SH-SY5Y (cell line): ENCODE data around the gene NFASC.

Experiments used
- GATA2 ChIP-seq: IDR thresholded peaks from 2 replicates; pipeline ENCODE4 v1.6.1; 2011; ENCODE audit warnings: mild to moderate bottlenecking, low read depth, low read length
- GATA3 ChIP-seq: IDR thresholded peaks from 2 replicates; pipeline ENCODE4 v1.6.1; 2011; ENCODE audit warnings: low read depth, mild to moderate bottlenecking, low read length, moderate library complexity

The NFASC gene

GRCh38 chr1:204936765-204937164 is 66.1 kb downstream of the NFASC start:
- TF ChIP-seq GATA2 (no peak), GATA3 (no peak)

- no peak for TF ChIP-seq GATA3
- TF ChIP-seq GATA2: no peak
These were observed 67.2 kb downstream of the NFASC start for GRCh38 chr1:204937901-204938300.

GRCh38 chr1:204940591-204940990 is 69.9 kb downstream of the NFASC start:
- TF ChIP-seq GATA3 (no peak), GATA2 (no peak)

DNA sequence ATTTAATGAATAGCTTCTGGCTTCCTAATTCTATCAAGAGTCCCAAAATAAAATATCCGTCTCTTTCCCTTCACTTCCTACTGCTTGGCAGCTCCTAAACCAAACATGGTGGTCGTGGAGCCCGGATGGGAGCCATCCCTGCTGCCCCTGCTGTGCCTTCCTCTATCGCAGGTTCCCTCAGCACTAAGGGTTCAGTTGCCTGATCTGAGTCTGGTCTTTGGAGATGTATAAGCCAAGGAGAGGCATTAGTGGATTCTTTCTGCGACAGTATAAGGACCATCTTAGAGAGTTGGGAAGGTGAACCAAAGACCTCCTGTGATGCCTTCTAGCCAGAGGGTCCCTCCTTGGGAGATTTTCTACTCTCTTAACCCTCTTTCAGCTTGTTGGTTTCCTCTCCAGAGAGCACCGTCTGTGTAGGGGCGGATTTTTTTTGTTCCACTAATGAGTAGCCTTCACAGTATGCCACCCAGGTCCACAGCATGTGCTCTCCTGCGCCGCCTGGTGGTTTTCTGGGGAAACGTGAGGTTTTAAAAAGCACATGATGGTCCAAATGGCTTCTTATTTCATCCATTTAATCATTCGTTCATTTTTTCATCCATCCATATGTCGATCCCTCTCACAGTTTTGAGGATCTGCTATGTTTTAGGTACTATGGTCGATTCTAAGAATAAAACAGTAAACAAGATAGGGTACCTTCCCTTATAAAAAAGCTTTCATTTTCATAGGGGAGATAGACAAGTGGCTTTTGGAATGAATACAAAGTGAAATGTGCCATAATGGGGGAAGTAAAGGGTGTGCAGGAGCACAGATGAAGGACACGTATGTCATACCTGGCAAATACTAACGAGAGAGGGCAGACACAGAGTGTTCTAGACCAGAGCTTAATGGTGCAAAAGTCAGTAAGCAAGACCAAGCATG is 71.0 kb downstream of the NFASC start:
- TF ChIP-seq GATA2: no peak
- TF ChIP-seq GATA3: no peak

DNA sequence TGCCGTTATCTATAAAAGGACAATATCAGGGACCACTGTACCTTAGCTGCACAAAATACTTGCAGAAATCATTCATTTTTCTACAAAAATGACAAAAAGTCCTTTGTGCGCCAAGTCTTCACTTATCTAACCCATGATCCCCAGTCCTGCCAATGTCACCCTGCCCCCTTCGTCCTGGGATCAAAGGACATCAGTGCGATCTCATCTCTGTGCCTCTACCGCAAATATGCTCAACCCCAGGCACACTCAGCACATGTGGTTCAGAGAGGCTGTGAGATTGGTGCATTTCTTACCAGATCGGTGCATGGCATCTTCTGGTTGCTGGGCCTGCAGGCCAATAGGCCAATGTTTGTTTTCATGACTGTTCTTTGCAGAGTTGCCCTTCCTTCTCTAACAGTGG is 72.8 kb downstream of the NFASC start:
- no peak for TF ChIP-seq GATA2
- no peak for TF ChIP-seq GATA3

DNA sequence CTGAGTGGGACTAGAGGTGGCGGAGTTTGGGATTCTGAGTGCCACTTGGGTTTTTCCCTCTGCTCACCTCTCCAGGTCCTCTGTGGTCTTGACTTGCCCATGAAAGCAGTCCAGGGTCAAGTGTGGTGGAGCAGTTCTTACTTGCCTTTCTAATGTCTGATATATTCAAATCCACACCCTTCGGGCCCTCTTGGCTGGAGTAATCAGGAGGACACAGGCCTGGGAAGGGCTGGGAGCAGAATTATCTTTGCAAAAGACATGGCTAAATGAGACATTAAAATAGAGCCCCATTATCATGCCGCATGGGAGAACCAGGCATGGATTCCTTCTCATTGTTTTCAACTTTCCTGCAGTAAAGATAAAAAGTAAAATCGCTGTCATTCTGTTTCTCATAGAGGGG is 74.0 kb downstream of the NFASC start:
- TF ChIP-seq GATA3 (no peak), GATA2 (no peak)

- TF ChIP-seq GATA2 (no peak), GATA3 (no peak)
These were observed 74.9 kb downstream of the NFASC start for GRCh38 chr1:204945565-204945977.

DNA sequence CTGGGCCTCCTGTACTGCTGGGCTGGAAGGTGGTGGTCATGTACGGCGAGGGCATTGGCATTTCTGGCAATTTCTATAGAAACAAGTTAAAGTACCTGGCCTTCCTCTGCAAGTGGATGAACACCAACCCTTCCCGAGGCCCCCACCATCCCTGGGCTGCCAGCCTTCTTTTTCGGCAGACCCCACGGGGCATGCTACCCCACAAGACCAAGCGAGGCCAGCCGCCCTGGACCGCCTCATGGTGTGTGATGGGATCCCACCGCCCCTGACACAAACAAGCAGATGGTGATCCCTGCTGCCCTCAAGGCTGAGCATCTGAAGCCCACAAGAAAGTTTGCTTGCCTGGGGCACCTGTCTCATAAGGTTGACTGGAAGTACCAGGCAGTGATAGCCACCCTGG is 76.0 kb downstream of the NFASC start:
- TF ChIP-seq GATA3 (no peak), GATA2 (no peak)

DNA sequence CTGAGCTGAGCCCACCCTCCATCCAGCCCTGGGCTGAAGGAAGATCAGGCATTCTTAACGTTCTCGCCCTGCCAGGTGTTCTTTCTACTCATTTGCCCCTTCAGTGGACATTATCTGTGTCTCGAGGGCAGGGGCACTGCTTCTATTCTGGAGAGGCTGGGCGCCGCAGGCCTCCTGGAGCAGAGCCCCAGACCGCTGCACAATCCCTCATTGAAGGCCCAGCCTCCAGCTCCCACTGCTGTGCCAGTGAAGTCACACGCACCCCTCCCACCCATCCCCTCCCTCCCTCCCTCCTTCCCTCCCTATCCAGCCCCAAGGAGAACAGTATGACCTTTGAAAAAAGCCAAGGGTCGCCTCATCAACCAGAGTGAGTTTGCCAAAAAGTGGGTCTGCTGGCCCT is 76.7 kb downstream of the NFASC start:
- TF ChIP-seq GATA2 (no peak), GATA3 (no peak)

DNA sequence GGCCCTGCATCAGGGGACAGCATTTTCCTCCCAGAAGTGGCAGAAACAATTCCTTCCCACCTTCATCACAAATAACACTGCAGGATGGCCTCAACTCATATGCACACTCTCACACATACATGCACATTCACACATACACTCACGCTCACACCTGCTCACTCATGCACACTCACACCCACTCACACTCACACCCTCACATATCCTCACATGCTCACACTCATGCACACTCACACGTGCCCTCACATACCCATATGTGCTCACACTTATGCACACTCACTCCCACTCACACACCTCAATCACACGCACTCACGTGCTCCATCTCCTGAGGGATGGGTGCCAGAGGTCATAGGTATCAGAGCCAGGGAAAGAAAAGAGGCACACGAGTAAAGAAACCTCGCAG is 77.1 kb downstream of the NFASC start:
- TF ChIP-seq GATA2 (no peak), GATA3 (no peak)

GRCh38 chr1:204950353-204951001 is 79.8 kb downstream of the NFASC start:
- TF ChIP-seq GATA3 (no peak), GATA2 (no peak)

DNA sequence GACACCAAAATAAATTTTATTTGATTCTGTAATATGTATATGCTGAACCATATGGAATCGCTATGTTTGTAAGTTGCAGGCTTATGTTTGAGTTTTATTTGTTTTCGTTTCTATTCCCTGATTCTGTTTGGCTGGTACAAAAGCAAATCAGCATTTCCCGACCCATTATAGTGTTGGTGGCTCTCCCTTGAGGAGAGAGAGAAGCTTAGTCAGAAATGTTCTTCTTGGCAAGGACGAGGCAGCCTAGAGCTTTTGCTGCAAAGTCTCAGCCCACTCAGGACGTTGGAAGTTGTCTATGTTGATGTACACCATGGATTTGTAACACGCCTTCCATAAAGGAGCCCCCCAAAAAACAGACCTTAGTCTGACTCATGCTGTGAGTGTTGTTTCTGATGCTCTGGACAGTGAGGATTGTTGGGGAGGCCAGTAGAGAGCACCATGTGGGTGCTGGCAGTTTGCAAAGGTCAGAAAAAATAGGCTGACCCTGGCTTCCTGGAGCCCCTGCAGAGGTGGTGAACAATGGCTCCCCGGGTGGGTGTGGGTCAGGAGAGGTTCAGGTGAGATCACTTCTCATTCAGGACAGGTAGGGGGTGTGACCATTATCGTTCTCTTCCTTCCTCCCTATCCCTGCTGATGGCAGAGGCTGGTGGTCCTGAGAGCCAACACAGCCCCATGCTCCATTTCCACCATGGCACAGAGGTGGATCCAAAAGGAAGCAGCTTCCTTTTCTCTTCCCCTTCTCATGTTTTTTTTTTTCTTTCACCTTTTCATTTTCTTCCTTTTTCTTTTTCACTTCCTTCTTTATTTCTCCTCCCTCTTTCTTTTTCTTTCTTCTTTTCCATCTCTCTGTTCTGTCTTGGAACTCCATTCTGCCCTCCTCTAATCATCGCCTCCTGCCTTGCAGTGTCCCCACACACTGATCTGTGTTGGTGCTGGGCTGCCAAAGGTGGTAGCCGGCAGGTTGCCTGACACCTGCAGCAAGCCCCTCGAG is 88.0 kb downstream of the NFASC start:
- no peak for TF ChIP-seq GATA2
- TF ChIP-seq GATA3: no peak

GRCh38 chr1:204959374-204959773 is 88.7 kb downstream of the NFASC start:
- no peak for TF ChIP-seq GATA3
- TF ChIP-seq GATA2: no peak

GRCh38 chr1:204959836-204960235 is 89.2 kb downstream of the NFASC start:
- no peak for TF ChIP-seq GATA3
- no peak for TF ChIP-seq GATA2

GRCh38 chr1:204960306-204961125 is 89.9 kb downstream of the NFASC start:
- TF ChIP-seq GATA2: no peak
- TF ChIP-seq GATA3: no peak
